ENCODE measurements around the gene GBGT1.

Gene GBGT1

DNA sequence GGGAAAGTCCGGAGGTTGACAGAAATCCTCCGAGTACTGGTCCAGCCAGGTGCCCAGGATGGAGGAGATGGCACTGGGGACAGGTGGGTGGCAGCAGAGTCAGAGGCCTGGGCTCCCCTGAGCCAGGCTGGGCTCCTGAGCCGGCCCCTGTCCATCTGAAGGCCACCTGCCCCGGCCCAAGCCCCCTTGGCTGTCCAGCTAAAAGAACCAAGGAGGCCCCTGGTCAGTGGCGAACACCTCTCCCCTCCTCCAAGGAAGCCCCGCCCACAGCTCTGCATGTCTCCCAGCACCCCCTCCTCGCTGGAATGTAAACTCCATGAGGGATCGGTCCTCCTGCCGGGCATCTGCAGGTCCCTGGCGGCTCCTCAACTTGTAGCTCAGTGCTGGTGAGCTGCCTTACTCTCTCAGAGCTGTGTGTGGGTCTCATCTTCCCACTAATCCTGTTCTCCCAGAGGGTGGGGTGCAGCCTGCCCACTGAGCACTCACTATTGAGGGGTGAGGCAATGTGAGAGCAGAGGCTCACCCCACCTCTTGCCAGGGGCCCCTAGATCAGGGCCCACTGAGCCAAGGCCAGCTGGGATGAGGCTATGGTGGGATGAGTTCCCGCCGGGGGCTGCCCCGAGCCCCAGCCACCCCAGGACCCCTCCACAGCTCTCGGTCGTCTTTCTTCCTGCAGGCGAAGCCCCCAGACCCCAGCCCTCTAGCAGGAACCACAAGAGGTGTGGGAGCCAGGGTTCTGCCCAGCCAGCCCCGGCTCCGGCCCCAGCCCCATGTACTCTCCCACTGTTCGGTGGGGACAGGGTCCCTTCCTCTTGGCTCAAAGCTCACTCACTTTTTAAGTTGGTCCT, 54.7 kb downstream of the GBGT1 start:
- in situ Hi-C loops (cut with HindIII; ENCODE audit: low sequenced_read_pairs): no loop called here
- TF ChIP-seq, protein P1, sequence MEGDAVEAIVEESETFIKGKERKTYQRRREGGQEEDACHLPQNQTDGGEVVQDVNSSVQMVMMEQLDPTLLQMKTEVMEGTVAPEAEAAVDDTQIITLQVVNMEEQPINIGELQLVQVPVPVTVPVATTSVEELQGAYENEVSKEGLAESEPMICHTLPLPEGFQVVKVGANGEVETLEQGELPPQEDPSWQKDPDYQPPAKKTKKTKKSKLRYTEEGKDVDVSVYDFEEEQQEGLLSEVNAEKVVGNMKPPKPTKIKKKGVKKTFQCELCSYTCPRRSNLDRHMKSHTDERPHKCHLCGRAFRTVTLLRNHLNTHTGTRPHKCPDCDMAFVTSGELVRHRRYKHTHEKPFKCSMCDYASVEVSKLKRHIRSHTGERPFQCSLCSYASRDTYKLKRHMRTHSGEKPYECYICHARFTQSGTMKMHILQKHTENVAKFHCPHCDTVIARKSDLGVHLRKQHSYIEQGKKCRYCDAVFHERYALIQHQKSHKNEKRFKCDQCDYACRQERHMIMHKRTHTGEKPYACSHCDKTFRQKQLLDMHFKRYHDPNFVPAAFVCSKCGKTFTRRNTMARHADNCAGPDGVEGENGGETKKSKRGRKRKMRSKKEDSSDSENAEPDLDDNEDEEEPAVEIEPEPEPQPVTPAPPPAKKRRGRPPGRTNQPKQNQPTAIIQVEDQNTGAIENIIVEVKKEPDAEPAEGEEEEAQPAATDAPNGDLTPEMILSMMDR (IDR thresholded peaks at IDR 0.05; ENCODE audit: low read depth, low read length): no peak

DNA sequence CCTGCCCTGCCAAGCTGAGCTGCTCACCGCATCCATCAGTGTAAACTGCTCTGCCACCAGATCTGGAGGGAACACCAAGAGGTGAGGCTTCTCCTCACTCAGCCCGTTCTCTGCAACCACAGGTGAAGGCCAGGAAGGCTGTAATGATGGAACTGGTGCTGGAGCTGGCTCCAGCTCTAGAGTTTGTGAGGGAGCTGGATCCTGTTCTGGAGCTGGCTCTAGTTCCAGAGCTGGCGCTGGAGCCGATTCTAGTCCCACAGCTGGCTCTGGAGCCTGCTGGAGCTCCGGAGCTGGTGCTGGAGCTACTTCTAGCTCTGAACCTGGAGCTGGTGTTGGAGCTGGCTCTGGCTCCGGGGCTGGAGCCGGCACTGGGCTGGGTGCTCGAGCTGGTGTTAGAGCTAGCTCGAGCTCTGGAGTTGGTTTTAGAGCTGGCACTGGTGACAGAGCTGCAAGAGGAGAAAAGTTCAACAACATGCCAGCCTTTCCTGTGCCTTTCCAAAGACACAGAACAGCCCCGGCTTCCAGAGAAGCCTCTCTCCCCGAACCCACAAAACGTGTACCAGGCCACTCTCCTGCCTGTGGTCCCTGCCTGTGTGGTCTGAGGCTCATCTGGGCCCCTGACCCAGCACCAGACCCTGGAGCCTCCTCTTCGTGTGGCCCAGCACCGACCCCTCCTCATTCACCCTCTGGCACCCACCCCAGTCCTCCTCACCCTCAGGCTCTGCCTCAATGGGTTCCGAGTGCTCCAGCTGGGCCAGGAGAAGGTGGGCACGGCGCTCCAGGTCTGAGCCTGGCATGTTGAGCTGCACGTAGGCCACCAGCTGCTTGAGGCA, 55.5 kb downstream of the GBGT1 start:
- TF ChIP-seq, protein P1 (IDR thresholded peaks at IDR 0.05; ENCODE audit: low read depth, low read length): no peak
- no peak for DNase-seq (ENCODE audit: low read depth, low spot score)
- in situ Hi-C loops (cut with HindIII; ENCODE audit: low sequenced_read_pairs): no loop called here
- H3K4me3 ChIP-seq (ENCODE audit: low read depth, low read length): no peak overlapping the region

More for the DNA sequence above, 54.7 kb downstream of the GBGT1 start:
- no peak overlapping the region for H3K4me3 ChIP-seq (ENCODE audit: low read depth, low read length)
- no peak for DNase-seq (ENCODE audit: low read depth, low spot score)

DNA sequence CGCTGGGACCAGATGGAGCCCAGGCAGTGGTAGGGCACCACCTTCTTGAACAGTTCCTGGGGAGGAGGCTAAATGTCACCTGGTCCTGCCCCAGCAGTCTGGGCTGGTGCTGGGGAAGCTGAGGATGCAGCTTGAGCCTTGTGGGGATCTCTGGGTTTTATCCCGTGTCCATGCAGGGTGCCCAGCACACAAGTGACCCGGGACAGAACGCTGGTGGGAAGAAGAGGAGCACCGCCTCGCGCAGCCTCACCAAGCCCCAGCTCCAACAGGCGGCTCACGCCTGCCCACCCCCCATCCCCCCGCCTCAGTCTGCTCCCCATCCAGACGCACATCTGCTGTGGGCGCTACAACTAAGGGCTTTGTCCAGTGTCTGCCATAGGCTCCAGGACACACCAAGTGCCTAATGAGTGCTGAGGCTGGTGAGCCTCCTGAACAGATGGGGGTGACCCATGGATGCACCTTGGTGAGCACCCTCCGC, 56.4 kb downstream of the GBGT1 start:
- in situ Hi-C loops (cut with HindIII; ENCODE audit: low sequenced_read_pairs): no loop called here
- TF ChIP-seq, protein P1 (IDR thresholded peaks at IDR 0.05; ENCODE audit: low read depth, low read length): no peak
- DNase-seq (ENCODE audit: low read depth, low spot score): no peak
- no peak overlapping the region for H3K4me3 ChIP-seq (ENCODE audit: low read depth, low read length)

DNA sequence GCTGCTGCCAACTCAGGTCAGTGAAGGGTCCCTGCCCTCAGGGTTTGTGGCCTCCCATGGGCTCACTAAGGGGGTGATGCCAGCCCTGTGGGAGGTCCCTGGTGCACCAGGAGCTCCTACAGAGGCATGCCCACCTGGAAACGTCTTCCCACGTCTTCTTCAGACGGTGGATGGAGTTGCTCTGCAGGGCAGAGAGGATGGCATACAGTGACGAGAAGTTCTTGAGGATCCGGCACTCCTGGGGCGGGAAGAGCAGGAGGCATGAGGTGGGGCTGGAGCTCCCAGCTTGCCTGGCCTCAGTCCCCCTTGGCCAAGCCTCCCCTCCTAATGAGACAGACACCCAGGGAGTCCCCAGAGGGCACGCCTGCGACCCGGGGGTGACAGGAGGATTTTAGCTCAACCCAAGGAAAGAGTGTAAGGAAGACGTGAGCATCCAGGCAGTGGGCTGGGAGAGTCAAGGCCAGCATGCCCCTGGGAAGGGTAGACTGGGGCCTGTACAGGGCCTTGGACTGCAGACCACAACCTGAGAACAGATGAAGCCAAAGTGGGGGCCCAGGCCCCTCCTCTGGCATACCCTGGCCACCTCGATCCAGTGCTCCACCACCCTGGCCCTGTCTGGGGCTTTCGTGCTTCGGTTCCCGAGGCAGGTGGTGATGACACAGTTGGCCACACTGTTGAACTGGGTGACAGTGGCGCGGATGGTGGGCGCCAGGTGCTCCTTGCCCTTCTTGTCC, 57.0 kb downstream of the GBGT1 start:
- DNase-seq (ENCODE audit: low read depth, low spot score): no peak
- TF ChIP-seq, protein P1 (IDR thresholded peaks at IDR 0.05; ENCODE audit: low read depth, low read length): no peak
- in situ Hi-C loops (cut with HindIII; ENCODE audit: low sequenced_read_pairs): no loop called here
- no peak overlapping the region for H3K4me3 ChIP-seq (ENCODE audit: low read depth, low read length)

DNA sequence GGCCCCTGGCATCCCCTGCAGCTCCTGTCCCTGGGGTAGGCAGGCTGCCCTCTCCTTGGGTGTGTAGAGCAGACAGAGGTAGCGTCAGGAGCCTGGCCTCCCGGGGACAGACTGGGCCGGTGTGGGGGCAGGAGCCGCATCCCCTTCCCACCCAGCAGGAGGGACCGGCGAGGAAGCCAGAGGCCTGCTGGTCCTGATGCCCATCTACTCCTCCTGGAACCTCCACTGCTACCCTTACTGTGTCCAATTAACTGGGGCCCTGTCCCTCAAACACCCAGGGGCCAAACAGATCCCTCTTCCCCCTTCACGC, 58.3 kb downstream of the GBGT1 start:
- H3K4me3 ChIP-seq (ENCODE audit: low read depth, low read length): no peak overlapping the region
- DNase-seq (ENCODE audit: low read depth, low spot score): no peak
- TF ChIP-seq, protein P1 (IDR thresholded peaks at IDR 0.05; ENCODE audit: low read depth, low read length): no peak
- in situ Hi-C loops (cut with HindIII; ENCODE audit: low sequenced_read_pairs): no loop called here

Data from astrocyte of the spinal cord (primary cell).